SH-SY5Y (cell line): ENCODE data around the gene INO80B.

ENCODE experiments used
- GATA2 ChIP-seq: IDR thresholded peaks from 2 replicates; pipeline ENCODE4 v1.6.1; 2011; ENCODE audit warnings: mild to moderate bottlenecking, low read depth, low read length
- GATA3 ChIP-seq: IDR thresholded peaks from 2 replicates; pipeline ENCODE4 v1.6.1; 2011; ENCODE audit warnings: low read depth, mild to moderate bottlenecking, low read length, moderate library complexity

The INO80B gene

DNA sequence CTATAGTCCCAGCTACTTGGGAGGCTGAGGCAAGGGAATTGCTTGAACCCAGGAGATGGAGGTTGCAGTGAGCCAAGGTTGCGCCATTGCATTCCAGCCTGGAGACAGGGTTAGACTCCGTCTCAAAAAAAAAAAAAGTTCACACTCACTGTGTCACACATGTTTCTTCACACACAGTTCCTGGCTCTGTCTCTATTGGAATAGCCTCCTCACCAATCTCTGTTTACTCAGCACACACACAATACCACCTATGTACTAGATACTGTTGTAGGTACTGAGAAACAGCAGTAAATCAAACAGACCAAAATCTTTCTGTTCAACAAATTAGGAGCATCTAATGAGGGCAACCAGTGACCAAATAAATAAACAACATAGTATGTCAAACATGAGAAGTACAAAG lies 31.3 kb downstream of the INO80B start:
- TF ChIP-seq GATA2 (no peak), GATA3 (no peak)

GRCh38 chr2:74488643-74489481 lies 34.0 kb downstream of the INO80B start:
- TF ChIP-seq GATA3 (no peak), GATA2 (no peak)

DNA sequence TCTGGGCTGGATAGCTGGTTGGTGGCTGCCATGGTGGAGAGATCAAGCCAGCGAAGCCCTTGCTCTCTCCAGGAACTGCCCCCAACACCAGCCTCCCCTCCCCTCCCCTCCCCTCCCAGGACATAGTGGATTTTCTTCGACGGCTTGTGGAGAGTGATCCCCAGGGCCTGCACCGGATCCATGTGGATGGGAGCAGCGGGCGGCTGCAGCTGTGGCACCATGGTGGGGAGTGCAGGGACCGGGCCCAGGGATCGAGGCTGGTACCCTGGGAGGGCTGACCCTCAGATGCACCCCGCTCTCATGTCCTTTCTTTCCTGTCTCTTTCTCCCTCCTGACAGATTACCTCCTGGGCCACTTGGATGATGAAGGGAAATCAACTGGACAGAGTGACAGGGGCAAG lies 35.0 kb downstream of the INO80B start:
- TF ChIP-seq GATA3 (no peak), GATA2 (no peak)

GRCh38 chr2:74491648-74492544 lies 37.0 kb downstream of the INO80B start:
- TF ChIP-seq GATA3 (no peak), GATA2 (no peak)

- TF ChIP-seq GATA3 = no peak
- TF ChIP-seq GATA2 = no peak
Observed at GRCh38 chr2:74493546-74493945, 38.7 kb downstream of the INO80B start.

DNA sequence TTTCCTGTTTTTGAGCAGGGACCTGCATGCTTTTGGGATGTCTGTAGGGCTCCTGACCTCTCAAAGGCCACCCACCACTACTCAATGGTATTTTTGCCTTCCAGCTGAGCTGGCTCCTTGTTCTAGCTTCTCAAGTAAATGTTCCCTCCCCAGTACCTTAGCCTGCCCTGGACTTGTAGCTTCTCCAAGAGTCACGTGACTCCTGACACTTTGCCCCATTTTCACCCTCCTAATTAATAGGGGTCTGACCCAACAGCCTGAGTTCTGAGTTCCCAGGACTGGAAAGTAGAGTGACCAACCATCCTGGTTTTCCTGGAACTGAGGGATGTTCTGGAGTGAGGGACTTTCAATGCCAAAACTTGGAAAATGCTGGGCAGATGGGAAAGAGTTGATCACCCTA lies 40.6 kb downstream of the INO80B start:
- no peak for TF ChIP-seq GATA3
- no peak for TF ChIP-seq GATA2

GRCh38 chr2:74496997-74497776 lies 42.3 kb downstream of the INO80B start:
- TF ChIP-seq GATA2 (peak; percentile 47), GATA3 (no peak)

GRCh38 chr2:74497777-74498499 lies 43.1 kb downstream of the INO80B start:
- TF ChIP-seq GATA3 = no peak
- no peak for TF ChIP-seq GATA2

DNA sequence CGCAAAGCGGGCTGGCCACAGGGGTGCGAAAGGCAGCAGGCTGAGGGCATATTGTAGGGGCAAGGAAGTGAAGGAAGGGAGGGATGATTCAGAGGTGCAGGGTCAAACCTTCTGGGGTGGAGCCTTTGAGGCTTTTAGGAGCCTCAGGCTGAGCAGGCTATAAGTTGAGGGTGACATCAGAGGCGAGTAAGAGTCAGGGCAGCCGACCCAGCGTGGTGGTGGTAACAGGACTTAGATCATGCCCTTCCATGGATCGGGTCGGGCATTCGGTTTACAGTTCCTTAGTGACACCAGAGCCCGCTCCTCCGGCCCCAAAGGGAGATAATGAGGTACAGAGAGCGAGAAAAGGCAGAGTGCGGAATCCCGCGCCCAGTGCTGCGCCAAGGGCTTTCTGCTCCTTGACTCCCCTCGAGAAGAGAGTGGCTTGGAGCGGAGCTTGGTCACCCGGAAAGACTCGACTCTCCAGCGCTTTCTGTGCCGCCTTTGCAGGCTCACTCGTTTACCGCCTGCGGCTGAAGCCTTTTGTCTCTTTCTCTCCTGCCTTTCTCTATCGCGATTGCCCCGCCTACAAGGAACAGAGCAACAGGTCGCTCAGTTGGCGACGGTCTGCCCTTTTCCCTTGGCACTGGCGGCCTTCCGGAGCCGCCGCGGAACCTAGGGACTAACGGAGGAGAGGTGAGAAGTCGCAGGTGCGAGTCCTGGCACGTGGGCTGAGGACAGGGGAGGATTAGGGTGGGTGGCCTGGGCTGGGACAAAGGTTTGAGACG lies 43.8 kb downstream of the INO80B start:
- TF ChIP-seq GATA2 = no peak
- no peak for TF ChIP-seq GATA3

GRCh38 chr2:74499267-74499939 lies 44.5 kb downstream of the INO80B start, which contains the start of gene LBX2:
LBX2 (minus strand) TSS chr2:74499603; CDS start chr2:74499537, 66 bp downstream.
- no peak for TF ChIP-seq GATA3
- TF ChIP-seq GATA2 = no peak

- no peak for TF ChIP-seq GATA2
- no peak for TF ChIP-seq GATA3
Observed at GRCh38 chr2:74499940-74500577, 45.2 kb downstream of the INO80B start.

DNA sequence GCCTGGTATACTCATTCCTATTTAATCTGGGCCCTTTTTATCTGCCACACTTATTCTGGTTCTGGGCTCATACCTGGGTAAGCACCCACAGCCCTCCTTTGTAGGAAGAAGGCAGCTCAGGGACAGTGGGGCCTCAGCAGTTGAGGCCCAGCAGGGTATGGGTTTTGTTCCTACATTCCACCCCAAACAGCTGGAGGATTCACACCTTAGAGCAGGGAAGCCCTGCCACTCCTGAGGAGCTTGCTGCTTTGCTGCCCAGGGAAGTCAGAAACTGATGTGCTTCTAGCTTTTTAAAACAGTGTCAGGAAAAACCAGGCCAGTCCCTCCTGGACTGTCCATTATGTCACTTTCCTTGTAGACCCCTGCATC lies 45.7 kb downstream of the INO80B start:
- TF ChIP-seq GATA3 (no peak), GATA2 (no peak)
